PC-9 (cell line): ENCODE measurements around the gene NXNL2. TPM values are rescaled to one million over a fixed set of nuclear protein-coding genes. Genes with fewer than 3 reads are reported as not detected.

Experiments used
- BruUV-seq: library from RNA; stranded (reverse); fragments of 400-500 nt; replicated peaks from 2 replicates; lab custom pipeline; 2021; lab: Mats Ljungman, UMichigan
- CTCF ChIA-PET: fragments of 300-600 bp; sonication (Branson Sonifier 250); formaldehyde crosslinking; loops from one replicate; lab custom pipeline; 2022; ENCODE audit warnings: antibody characterized with exemption; lab: Charles Lee
- POLR2A ChIA-PET: fragments of 300-600 bp; sonication (Branson Sonifier 250); formaldehyde crosslinking; loops from one replicate; lab custom pipeline; 2022; ENCODE audit warnings: antibody characterized with exemption; ENCODE audit not compliant: unreplicated experiment; lab: Charles Lee
- DNase-seq, 2 experiments: peaks; one replicate each; pipeline versions ENCODE4 v3.0.0 to v3.0.0-alpha.2; 2015 to 2022; ENCODE audit warnings: mixed read lengths in 1 of 2
- H2AFZ ChIP-seq: fragments of 200-600 bp; sonication (generic); 2 replicates; pipeline ENCODE4 v1.8.1; 2017; ENCODE audit warnings: antibody characterized with exemption
- H3F3A ChIP-seq: fragments of 200-600 bp; sonication (generic); 2 replicates; pipeline ENCODE4 v1.8.1; 2017; ENCODE audit warnings: antibody characterized with exemption, mild to moderate bottlenecking, low read depth; ENCODE audit not compliant: insufficient read depth
- H3K27ac ChIP-seq: fragments of 200-600 bp; sonication (generic); 2 replicates; pipeline ENCODE4 v1.6.1; 2016; ENCODE audit warnings: mixed run types
- H3K27me3 ChIP-seq: fragments of 200-600 bp; sonication (generic); 2 replicates; pipeline ENCODE4 v1.6.1; 2016; ENCODE audit warnings: low read depth, mixed run types; ENCODE audit not compliant: insufficient read depth
- H3K36me3 ChIP-seq: fragments of 200-600 bp; sonication (generic); 2 replicates; pipeline ENCODE4 v1.6.1; 2016; ENCODE audit warnings: low read depth, mixed run types
- H3K4me1 ChIP-seq: fragments of 200-600 bp; sonication (generic); replicated peaks from 2 replicates; pipeline ENCODE4 v1.6.1; 2016; ENCODE audit warnings: mixed run types; ENCODE audit not compliant: insufficient read depth
- H3K4me2 ChIP-seq: fragments of 200-600 bp; sonication (generic); 2 replicates; pipeline ENCODE4 v1.6.1; 2017; ENCODE audit warnings: mixed run types
- H3K4me3 ChIP-seq: fragments of 200-600 bp; sonication (generic); 2 replicates; pipeline ENCODE4 v1.6.1; 2016; ENCODE audit warnings: mixed run types
- H3K79me2 ChIP-seq: fragments of 200-600 bp; sonication (generic); 2 replicates; pipeline ENCODE4 v1.6.1; 2017; ENCODE audit warnings: low read depth, mixed run types
- H3K9me2 ChIP-seq: fragments of 200-600 bp; sonication (generic); 2 replicates; pipeline ENCODE4 v1.8.1; 2017; ENCODE audit warnings: mild to moderate bottlenecking; ENCODE audit not compliant: insufficient read depth
- H3K9me3 ChIP-seq: fragments of 200-600 bp; sonication (generic); 2 replicates; pipeline ENCODE4 v1.8.1; 2016; ENCODE audit warnings: low read depth; ENCODE audit not compliant: insufficient read depth
- H4K20me1 ChIP-seq: fragments of 200-600 bp; sonication (generic); 2 replicates; pipeline ENCODE4 v1.8.1; 2017; ENCODE audit not compliant: insufficient read depth
- EZH2 ChIP-seq: fragments of 200-600 bp; sonication (generic); IDR thresholded peaks from 2 replicates; pipeline ENCODE4 v1.8.0; 2017; ENCODE audit warnings: antibody characterized with exemption, low read depth
- intact Hi-C: fragments of 100-400 bp; cut with micrococcal nuclease; formaldehyde crosslinking; loops from one replicate; pipeline ENCODE4 v1.10.0; 2022; ENCODE audit not compliant: unreplicated experiment
- total RNA-seq: library from RNA; stranded (reverse); gene quantifications from 2 replicates; pipeline ENCODE4 v1.2.3, GENCODE V29; 2021
- TF ChIP-seq, protein P1 (sequence below): fragments of 200-600 bp; sonication (generic); conservative IDR thresholded peaks from 2 replicates; pipeline ENCODE4 v1.6.1; 2017; ENCODE audit warnings: mixed run types, antibody characterized with exemption, mild to moderate bottlenecking, moderate library complexity

Gene NXNL2
- total RNA-seq, 1 experiment from 2014 or later, result 5.5 TPM

DNA sequence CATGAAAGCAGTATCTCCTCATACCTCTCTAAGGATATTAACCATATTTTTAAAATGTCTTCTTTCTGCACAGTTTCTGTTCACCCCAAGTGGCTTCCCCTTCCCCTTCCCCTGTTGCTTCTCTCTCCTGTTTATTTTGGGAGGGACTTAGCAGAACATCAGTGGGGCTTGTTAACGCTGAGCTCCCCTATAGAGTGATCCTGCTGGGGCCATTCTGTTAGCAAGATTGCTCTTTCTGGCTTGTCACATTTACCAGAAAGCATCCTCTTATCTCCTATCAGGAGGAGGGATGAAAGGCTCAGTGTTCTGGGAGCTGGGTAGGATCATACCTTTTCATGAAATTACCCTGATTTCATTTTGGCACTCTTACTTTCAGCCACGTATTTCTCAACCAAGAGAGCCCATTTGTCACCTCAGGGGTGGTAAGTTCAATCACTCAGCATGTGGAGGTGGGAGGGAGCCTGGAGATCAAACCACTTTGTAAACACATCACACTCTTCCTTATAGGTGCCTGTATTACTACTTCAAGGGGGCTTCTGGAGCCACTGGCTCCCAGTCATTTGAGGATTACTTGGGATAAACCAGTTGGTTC is 16.7 kb downstream of the NXNL2 start:
- Histone ChIP-seq H3K9me3 (no peaks in the 10 kb centered on the region), H3K27ac (no peak overlapping the region), H3K9me2 (no peaks in the 10 kb centered on the region), H4K20me1 (no peaks in the 10 kb centered on the region), H3K27me3 (no peaks in the 10 kb centered on the region), H3K4me2 (no peak overlapping the region), H3K4me1 (no peaks in the 10 kb centered on the region), H3K36me3 (no peaks in the 10 kb centered on the region), H3F3A (no peaks in the 10 kb centered on the region), H3K4me3 (no peak overlapping the region), H2AFZ (no peak overlapping the region), H3K79me2 (no peaks in the 10 kb centered on the region)
- no peak for DNase-seq
- no TSS peak for BruUV-seq
- ChIA-PET CTCF (no interaction called here), POLR2A (interaction anchor here (0.6 kb wide), 1 partner anchor 169 kb away, joined by 14 read pairs; no protein-coding TSS in a partner anchor)
- intact Hi-C loops, result no loop called here
- TF ChIP-seq, protein P1, sequence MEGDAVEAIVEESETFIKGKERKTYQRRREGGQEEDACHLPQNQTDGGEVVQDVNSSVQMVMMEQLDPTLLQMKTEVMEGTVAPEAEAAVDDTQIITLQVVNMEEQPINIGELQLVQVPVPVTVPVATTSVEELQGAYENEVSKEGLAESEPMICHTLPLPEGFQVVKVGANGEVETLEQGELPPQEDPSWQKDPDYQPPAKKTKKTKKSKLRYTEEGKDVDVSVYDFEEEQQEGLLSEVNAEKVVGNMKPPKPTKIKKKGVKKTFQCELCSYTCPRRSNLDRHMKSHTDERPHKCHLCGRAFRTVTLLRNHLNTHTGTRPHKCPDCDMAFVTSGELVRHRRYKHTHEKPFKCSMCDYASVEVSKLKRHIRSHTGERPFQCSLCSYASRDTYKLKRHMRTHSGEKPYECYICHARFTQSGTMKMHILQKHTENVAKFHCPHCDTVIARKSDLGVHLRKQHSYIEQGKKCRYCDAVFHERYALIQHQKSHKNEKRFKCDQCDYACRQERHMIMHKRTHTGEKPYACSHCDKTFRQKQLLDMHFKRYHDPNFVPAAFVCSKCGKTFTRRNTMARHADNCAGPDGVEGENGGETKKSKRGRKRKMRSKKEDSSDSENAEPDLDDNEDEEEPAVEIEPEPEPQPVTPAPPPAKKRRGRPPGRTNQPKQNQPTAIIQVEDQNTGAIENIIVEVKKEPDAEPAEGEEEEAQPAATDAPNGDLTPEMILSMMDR, result no peak
- no peak for TF ChIP-seq EZH2

DNA sequence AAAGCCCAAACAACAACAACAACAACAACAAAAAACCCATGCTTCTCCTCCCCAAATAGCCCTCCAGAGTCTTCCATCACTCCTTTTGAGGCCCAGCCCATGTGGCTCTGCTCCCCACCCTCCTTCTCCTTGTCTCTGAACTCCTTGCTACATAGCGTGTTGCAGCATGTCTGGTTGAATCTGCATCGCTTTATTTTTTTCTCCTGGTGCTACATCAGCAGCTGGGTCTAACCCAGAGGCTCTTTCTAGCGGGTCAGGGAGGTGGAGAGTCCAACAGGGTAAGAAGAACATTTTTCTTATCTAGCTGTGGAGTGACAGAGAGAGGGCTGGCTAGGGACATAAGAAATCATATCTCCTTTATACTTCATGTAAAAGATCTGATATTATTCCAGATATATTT is 18.4 kb downstream of the NXNL2 start:
- no peaks in the 10 kb centered on the region for H3F3A ChIP-seq
- H3K79me2 ChIP-seq, result no peaks in the 10 kb centered on the region
- no peak overlapping the region for H3K27ac ChIP-seq
- H4K20me1 ChIP-seq, result no peaks in the 10 kb centered on the region
- no peaks in the 10 kb centered on the region for H3K27me3 ChIP-seq
- no peaks in the 10 kb centered on the region for H3K4me1 ChIP-seq
- no peaks in the 10 kb centered on the region for H3K9me2 ChIP-seq
- no peak overlapping the region for H3K4me3 ChIP-seq
- no peak for DNase-seq
- no peak for TF ChIP-seq EZH2
- TF ChIP-seq, protein P1, result no peak
- H2AFZ ChIP-seq, result no peak overlapping the region
- ChIA-PET POLR2A (no interaction called here), CTCF (no interaction called here)
- no TSS peak for BruUV-seq
- no peak overlapping the region for H3K4me2 ChIP-seq
- H3K9me3 ChIP-seq, result no peaks in the 10 kb centered on the region
- intact Hi-C loops, result no loop called here
- no peaks in the 10 kb centered on the region for H3K36me3 ChIP-seq

DNA sequence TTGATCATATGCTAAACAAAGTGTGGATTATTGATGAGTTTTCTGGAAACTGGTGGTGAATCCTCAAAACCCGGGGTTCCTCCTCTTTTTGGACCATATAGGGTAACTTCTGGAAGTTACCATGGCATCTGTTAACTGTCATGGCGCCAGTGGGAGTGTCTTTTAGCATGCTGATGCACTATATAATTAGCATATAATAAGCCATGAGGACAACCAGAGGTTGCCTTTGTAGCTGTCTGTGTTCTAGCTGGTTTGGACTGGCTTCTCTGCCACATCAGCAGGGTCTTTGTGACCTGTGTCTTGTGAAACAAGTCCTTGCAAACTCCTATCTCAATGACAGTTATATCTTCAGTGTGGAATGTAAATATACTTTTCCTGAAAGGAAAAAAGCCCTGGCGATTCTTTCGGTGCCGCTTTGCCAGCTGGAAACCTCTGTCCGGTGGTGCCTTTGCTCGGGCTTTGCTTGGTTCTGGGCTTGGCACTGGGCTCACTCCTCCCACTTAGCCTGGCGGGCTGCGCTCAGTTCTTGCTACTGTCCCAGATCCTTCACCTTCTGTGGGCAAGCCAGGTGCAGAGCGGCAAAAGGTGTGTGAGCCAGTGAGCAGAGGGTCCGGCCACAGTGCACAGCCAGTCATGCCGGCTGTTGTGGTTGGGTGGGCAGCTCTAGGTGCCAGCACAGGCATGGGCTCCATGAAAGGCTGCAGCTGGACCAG is 20.4 kb downstream of the NXNL2 start:
- DNase-seq, result no peak
- Histone ChIP-seq H3K27me3 (no peaks in the 10 kb centered on the region), H3K9me2 (no peaks in the 10 kb centered on the region), H3K36me3 (no peaks in the 10 kb centered on the region), H3K4me3 (no peak overlapping the region), H2AFZ (no peak overlapping the region), H3F3A (no peaks in the 10 kb centered on the region), H3K9me3 (no peaks in the 10 kb centered on the region), H3K79me2 (no peaks in the 10 kb centered on the region), H3K4me1 (no peaks in the 10 kb centered on the region), H3K4me2 (no peak overlapping the region), H4K20me1 (no peaks in the 10 kb centered on the region), H3K27ac (no peak overlapping the region)
- ChIA-PET POLR2A (no interaction called here), CTCF (interaction anchor here (0.6 kb wide), 1 partner anchor 723 kb away, joined by 3 read pairs; no protein-coding TSS in a partner anchor)
- intact Hi-C loops, result no loop called here
- TF ChIP-seq, protein P1, result no peak
- TF ChIP-seq EZH2, result no peak
- BruUV-seq, result no TSS peak
